ENCODE data around the gene CCDC188.

Gene CCDC188

GRCh38 chr22:20184501-20185165 is 33.8 kb upstream of the CCDC188 start:
- no peak for DNase-seq

GRCh38 chr22:20183823-20184222 is 33.0 kb upstream of the CCDC188 start:
- DNase-seq, result no peak

GRCh38 chr22:20183101-20183500 is 32.2 kb upstream of the CCDC188 start:
- no peak for DNase-seq

GRCh38 chr22:20182365-20182764 is 31.5 kb upstream of the CCDC188 start:
- DNase-seq, result no peak

GRCh38 chr22:20181884-20182236 is 31.0 kb upstream of the CCDC188 start:
- DNase-seq, result no peak

GRCh38 chr22:20181194-20181883 is 30.5 kb upstream of the CCDC188 start:
- no peak for DNase-seq

- DNase-seq, result no peak
Measured at GRCh38 chr22:20180640-20181039, 29.8 kb upstream of the CCDC188 start.

- no peak for DNase-seq
Measured at GRCh38 chr22:20180245-20180630, 29.4 kb upstream of the CCDC188 start.

- no peak for DNase-seq
Measured at GRCh38 chr22:20179455-20180244, 28.8 kb upstream of the CCDC188 start.

GRCh38 chr22:20178915-20179227 is 28.0 kb upstream of the CCDC188 start:
- no peak for DNase-seq

- DNase-seq, result no peak
Measured at GRCh38 chr22:20178075-20178914, 27.4 kb upstream of the CCDC188 start.

- DNase-seq, result no peak
Measured at GRCh38 chr22:20177217-20177911, 26.5 kb upstream of the CCDC188 start.

GRCh38 chr22:20176421-20177085 is 25.7 kb upstream of the CCDC188 start:
- DNase-seq, result no peak

GRCh38 chr22:20175597-20175900 is 24.7 kb upstream of the CCDC188 start:
- DNase-seq, result no peak

GRCh38 chr22:20174785-20175596 is 24.1 kb upstream of the CCDC188 start:
- no peak for DNase-seq

GRCh38 chr22:20173772-20174171 is 22.9 kb upstream of the CCDC188 start:
- no peak for DNase-seq

GRCh38 chr22:20173246-20173645 is 22.4 kb upstream of the CCDC188 start:
- DNase-seq, result no peak

- no peak for DNase-seq
Measured at GRCh38 chr22:20172141-20172613, 21.3 kb upstream of the CCDC188 start.

- no peak for DNase-seq
Measured at GRCh38 chr22:20171288-20172140, 20.7 kb upstream of the CCDC188 start.

GRCh38 chr22:20170170-20170569 is 19.3 kb upstream of the CCDC188 start:
- DNase-seq, result no peak

All from CD4-positive, alpha-beta T cell treated with Interleukin-21 for 1 hour (primary cell).